ENCODE data around the gene HDAC4.

The HDAC4 gene

GRCh38 chr2:239008677-239009588 lies 391.9 kb downstream of the HDAC4 start:
- no peak overlapping the region for H3K4me3 Mint-ChIP-seq
- no peaks in the 10 kb centered on the region for H3K36me3 Mint-ChIP-seq (ENCODE audit: low read depth)
- H3K27ac Mint-ChIP-seq = no peak overlapping the region
- no peaks in the 10 kb centered on the region for H3K9me3 Mint-ChIP-seq
- H3K4me1 Mint-ChIP-seq (ENCODE audit: low read depth) = no peaks in the 10 kb centered on the region
- H3K27me3 Mint-ChIP-seq = peaks cover 15% of the 10 kb centered on the region

GRCh38 chr2:239008004-239008403 lies 392.8 kb downstream of the HDAC4 start:
- Mint-ChIP-seq H3K4me1 (ENCODE audit: low read depth) (no peaks in the 10 kb centered on the region), H3K27ac (no peak overlapping the region), H3K27me3 (peaks cover 16% of the 10 kb centered on the region), H3K36me3 (ENCODE audit: low read depth) (no peaks in the 10 kb centered on the region), H3K9me3 (no peaks in the 10 kb centered on the region), H3K4me3 (no peak overlapping the region)

DNA sequence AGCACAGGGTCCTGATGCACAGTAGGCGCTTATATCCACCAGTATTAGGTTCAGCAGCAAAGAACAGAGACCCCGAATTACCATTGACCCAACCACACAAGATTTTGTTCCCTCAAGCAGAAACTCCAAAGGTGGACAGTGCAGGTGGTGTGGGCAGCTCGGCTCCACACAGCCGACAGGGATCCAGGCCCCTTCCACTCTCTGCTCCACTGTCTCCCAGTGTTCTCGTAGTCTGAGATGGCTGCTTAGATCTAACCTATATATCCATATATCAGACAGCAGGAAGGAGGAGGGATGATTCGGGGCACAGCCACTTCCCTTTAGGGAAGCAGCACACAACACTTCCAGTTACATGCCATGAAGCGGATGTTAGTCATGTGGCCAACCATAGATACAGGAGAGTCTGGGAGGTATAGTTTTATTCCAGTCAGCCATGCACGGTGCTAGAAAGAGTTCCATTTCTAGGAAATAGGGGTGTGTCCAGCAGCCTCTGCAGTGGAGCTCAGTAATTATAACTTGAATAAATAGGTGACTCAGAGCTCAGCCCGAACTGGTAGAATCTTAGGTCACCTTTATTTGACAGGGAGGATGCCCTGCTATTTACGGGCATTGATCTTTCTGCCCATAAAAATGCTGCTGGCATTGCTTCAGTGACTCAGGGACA lies 394.1 kb downstream of the HDAC4 start:
- Mint-ChIP-seq H3K9me3 (peaks cover 4% of the 10 kb centered on the region), H3K27me3 (peaks cover 19% of the 10 kb centered on the region), H3K36me3 (ENCODE audit: low read depth) (no peaks in the 10 kb centered on the region), H3K27ac (no peak overlapping the region), H3K4me1 (ENCODE audit: low read depth) (no peaks in the 10 kb centered on the region), H3K4me3 (no peak overlapping the region)

- Mint-ChIP-seq H3K27ac (no peak overlapping the region), H3K4me3 (no peak overlapping the region), H3K4me1 (ENCODE audit: low read depth) (no peaks in the 10 kb centered on the region), H3K27me3 (peaks cover 22% of the 10 kb centered on the region), H3K36me3 (ENCODE audit: low read depth) (no peaks in the 10 kb centered on the region), H3K9me3 (peaks cover 7% of the 10 kb centered on the region)
Observed at GRCh38 chr2:239005586-239005985, 395.2 kb downstream of the HDAC4 start.

GRCh38 chr2:239004274-239005015 lies 396.4 kb downstream of the HDAC4 start:
- H3K4me3 Mint-ChIP-seq = no peak overlapping the region
- peaks cover 7% of the 10 kb centered on the region for H3K9me3 Mint-ChIP-seq
- H3K27me3 Mint-ChIP-seq = peaks cover 22% of the 10 kb centered on the region
- H3K36me3 Mint-ChIP-seq (ENCODE audit: low read depth) = no peaks in the 10 kb centered on the region
- H3K4me1 Mint-ChIP-seq (ENCODE audit: low read depth) = no peaks in the 10 kb centered on the region
- no peak overlapping the region for H3K27ac Mint-ChIP-seq

DNA sequence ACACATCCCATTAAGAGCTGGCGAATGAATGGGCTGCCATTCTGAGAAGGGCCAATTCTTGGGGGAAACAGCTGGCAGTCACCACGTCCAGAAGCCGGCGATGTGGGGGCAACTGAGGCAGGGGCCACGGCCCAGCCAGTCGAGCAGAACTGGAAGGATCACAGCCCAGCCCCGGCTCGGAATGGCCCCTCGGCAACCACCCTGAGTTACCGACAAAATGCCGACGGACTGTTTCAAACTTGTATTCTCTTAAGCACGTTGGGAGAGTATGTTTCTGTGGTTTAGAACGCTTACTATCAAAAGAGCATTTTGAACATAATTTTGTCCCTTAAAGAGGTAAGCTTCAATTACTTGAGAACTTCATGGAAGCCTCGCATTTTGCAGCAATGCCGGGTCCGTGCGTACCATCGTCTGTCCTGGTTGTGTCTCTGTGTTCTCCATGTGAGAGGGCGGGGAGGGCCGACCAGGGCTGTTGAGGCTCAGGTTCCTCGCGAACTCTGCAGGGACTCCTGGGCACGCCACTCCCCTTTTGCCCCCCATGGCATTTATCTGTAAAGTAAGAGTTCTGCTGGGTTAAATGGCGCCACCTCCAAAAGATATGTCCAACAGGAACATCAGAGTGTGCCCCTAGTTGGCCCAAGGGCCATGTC lies 397.1 kb downstream of the HDAC4 start:
- H3K36me3 Mint-ChIP-seq (ENCODE audit: low read depth) = no peaks in the 10 kb centered on the region
- H3K27me3 Mint-ChIP-seq = peaks cover 22% of the 10 kb centered on the region
- no peak overlapping the region for H3K4me3 Mint-ChIP-seq
- H3K9me3 Mint-ChIP-seq = peaks cover 7% of the 10 kb centered on the region
- no peaks in the 10 kb centered on the region for H3K4me1 Mint-ChIP-seq (ENCODE audit: low read depth)
- H3K27ac Mint-ChIP-seq = no peak overlapping the region

DNA sequence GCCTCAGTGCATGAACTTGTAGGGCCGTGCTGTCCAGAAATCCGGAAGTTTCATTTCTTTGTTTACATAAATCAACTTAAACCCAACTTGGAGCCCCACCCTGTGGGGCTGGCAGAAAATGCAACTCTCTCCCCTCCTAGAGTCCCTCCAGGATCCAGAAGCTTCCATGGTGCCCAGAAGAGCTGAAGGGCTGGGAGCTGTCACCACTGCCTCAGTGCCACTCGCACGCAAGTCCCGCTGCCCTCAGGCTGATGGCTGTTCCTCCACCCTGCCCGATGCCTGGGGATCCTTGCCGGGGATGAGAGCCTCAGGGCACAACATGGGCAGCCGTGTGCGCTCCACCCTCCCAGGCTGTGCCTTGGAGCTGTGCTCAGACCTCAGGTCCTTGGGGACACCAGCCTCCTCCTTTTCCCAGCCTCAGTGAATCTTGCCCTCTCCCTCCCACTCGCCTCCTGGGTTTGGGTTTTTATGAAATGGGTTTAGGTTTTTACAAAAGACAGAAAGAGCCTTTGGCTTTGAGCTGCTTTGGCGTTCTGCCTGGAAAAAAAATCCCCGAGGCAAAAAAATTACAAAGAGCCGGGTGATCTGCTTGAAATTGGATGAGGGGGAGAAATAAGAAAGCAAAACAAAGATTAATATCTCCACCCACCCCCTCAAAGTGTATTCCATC lies 397.7 kb downstream of the HDAC4 start:
- Mint-ChIP-seq H3K36me3 (ENCODE audit: low read depth) (no peaks in the 10 kb centered on the region), H3K4me1 (ENCODE audit: low read depth) (no peaks in the 10 kb centered on the region), H3K9me3 (peaks cover 7% of the 10 kb centered on the region), H3K4me3 (no peak overlapping the region), H3K27ac (no peak overlapping the region), H3K27me3 (peaks cover 19% of the 10 kb centered on the region)

GRCh38 chr2:239002591-239002953 lies 398.2 kb downstream of the HDAC4 start:
- Mint-ChIP-seq H3K27me3 (peaks cover 19% of the 10 kb centered on the region), H3K36me3 (ENCODE audit: low read depth) (no peaks in the 10 kb centered on the region), H3K27ac (no peak overlapping the region), H3K9me3 (peaks cover 7% of the 10 kb centered on the region), H3K4me3 (no peak overlapping the region), H3K4me1 (ENCODE audit: low read depth) (no peaks in the 10 kb centered on the region)

DNA sequence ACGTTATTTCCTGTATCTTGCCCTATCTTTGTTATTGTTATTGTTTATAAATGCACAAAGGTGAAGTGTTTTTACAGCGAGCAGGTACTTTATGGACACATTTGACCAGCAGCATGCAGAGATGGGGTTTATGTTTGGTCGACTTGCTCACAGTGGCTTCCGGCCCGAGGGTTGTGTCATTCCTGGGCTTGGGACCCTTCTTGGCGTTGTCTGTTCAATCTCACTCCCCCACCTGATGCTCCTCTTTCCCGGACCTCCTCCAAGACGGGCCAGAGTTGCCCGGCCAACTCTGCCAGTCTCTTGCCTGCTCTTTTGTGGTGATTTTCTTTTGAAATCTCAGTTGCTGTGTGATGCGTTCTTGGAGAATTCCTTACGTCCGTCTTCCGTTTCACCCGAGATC lies 399.0 kb downstream of the HDAC4 start:
- peaks cover 17% of the 10 kb centered on the region for H3K27me3 Mint-ChIP-seq
- H3K9me3 Mint-ChIP-seq = peaks cover 7% of the 10 kb centered on the region
- no peak overlapping the region for H3K4me3 Mint-ChIP-seq
- H3K27ac Mint-ChIP-seq = no peak overlapping the region
- H3K4me1 Mint-ChIP-seq (ENCODE audit: low read depth) = no peaks in the 10 kb centered on the region
- no peaks in the 10 kb centered on the region for H3K36me3 Mint-ChIP-seq (ENCODE audit: low read depth)

- Mint-ChIP-seq H3K36me3 (ENCODE audit: low read depth) (no peaks in the 10 kb centered on the region), H3K4me3 (no peak overlapping the region), H3K27me3 (peaks cover 14% of the 10 kb centered on the region), H3K27ac (no peak overlapping the region), H3K4me1 (ENCODE audit: low read depth) (no peaks in the 10 kb centered on the region), H3K9me3 (peaks cover 7% of the 10 kb centered on the region)
Observed at GRCh38 chr2:239000500-239001073, 400.2 kb downstream of the HDAC4 start.

- Mint-ChIP-seq H3K9me3 (peaks cover 7% of the 10 kb centered on the region), H3K4me3 (no peak overlapping the region), H3K27me3 (peaks cover 13% of the 10 kb centered on the region), H3K4me1 (ENCODE audit: low read depth) (no peaks in the 10 kb centered on the region), H3K27ac (no peak overlapping the region), H3K36me3 (ENCODE audit: low read depth) (no peaks in the 10 kb centered on the region)
Observed at GRCh38 chr2:239000089-239000488, 400.7 kb downstream of the HDAC4 start.

DNA sequence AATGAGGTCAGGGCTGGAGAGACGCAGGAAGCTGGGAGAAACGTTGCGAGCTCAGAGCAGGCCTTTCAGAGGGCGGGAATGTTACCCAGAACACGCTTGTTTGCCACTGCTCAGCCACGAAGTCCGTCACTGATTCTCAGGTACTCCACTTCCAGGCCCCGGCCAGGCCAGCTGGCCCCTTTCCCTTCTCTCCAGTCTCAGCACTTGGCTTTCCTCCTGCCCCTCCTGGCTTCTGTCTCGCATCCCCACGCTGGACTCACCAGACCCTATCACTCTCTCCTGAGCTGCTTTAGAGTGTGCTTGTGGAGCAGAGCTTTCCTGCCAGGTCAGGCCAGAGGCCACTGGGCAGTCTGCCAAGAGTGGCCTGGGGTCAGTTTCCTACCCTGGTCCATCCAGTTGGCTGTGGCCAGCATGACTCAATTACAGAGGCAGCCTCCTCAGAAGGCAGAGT lies 401.5 kb downstream of the HDAC4 start:
- Mint-ChIP-seq H3K4me3 (no peak overlapping the region), H3K36me3 (ENCODE audit: low read depth) (no peaks in the 10 kb centered on the region), H3K9me3 (peaks cover 11% of the 10 kb centered on the region), H3K27me3 (peaks cover 13% of the 10 kb centered on the region), H3K27ac (no peak overlapping the region), H3K4me1 (ENCODE audit: low read depth) (no peaks in the 10 kb centered on the region)

- H3K36me3 Mint-ChIP-seq (ENCODE audit: low read depth) = no peaks in the 10 kb centered on the region
- H3K27me3 Mint-ChIP-seq = peaks cover 14% of the 10 kb centered on the region
- peaks cover 14% of the 10 kb centered on the region for H3K9me3 Mint-ChIP-seq
- H3K4me1 Mint-ChIP-seq (ENCODE audit: low read depth) = no peaks in the 10 kb centered on the region
- no peak overlapping the region for H3K4me3 Mint-ChIP-seq
- no peak overlapping the region for H3K27ac Mint-ChIP-seq
Observed at GRCh38 chr2:238998801-238999200, 402.0 kb downstream of the HDAC4 start.

Data from stimulated activated naive CD8-positive, alpha-beta T cell treated with anti-CD3 and anti-CD28 coated beads, Interleukin-15, Interleukin-2, amounts not matched to agents 100 ng/mL and 50 ng/mL, for 24 hours (primary cell).